B cell (primary cell): ENCODE data around the gene TIMM10. TPM values are rescaled to one million over a fixed set of nuclear protein-coding genes. Genes with fewer than 3 reads are reported as not detected.

Experiments
- ATAC-seq: fragments of 200-7000 bp; cut with Tn5 transposase; one replicate; pipeline ENCODE4 v1.10.0; 2021; ENCODE audit warnings: low read depth, mild to moderate bottlenecking, moderate number of reproducible peaks, moderate library complexity
- CTCF ChIA-PET: fragments of 350-600 bp; sonication (Branson Sonifier 250); formaldehyde crosslinking; loops from one replicate; lab custom pipeline; 2021; ENCODE audit warnings: antibody characterized with exemption, inconsistent platforms; lab: Charles Lee
- POLR2A ChIA-PET: fragments of 350-600 bp; sonication (Branson Sonifier 250); formaldehyde crosslinking; loops from one replicate; lab custom pipeline; 2021; ENCODE audit warnings: antibody characterized with exemption; lab: Charles Lee
- DNase-seq: peaks from one replicate; pipeline ENCODE4 v3.0.0; 2013
- H2AFZ ChIP-seq: 2 replicates; pipeline ENCODE4 v1.6.1; 2012; ENCODE audit warnings: mild to moderate bottlenecking, low read depth, low read length; ENCODE audit not compliant: insufficient read depth, poor library complexity, severe bottlenecking
- H3K27ac ChIP-seq, 2 donors: 1 replicate in 1 of 2; 2 replicates in 1 of 2; pipeline ENCODE4 v1.5.1; 2012 to 2013; ENCODE audit warnings: low read length in 2 of 2, mild to moderate bottlenecking in 2 of 2, moderate library complexity in 1 of 2
- H3K27me3 ChIP-seq, 4 experiments: fragments of 200-600 bp in 1 of 4; sonication (generic) in 1 of 4; replicated peaks in 1 of 4; 1 replicate in 2 of 4; 2 replicates in 2 of 4; pipeline versions ENCODE4 v1.6.1 to v1.7.0; 2013 to 2016; ENCODE audit warnings: low read length in 3 of 4, mild to moderate bottlenecking in 2 of 4, mixed read lengths in 1 of 4, moderate library complexity in 1 of 4; ENCODE audit not compliant: insufficient read depth in 4 of 4, control insufficient read depth in 3 of 4; ENCODE audit errors: control extremely low read depth in 1 of 4
- H3K36me3 ChIP-seq, 2 experiments: replicated peaks in 1 of 2; 1 replicate in 1 of 2; 2 replicates in 1 of 2; pipeline versions ENCODE4 v1.6.1 to v1.7.1; 2013; ENCODE audit warnings: low read length in 1 of 2; ENCODE audit not compliant: insufficient read depth in 2 of 2, control insufficient read depth in 1 of 2; ENCODE audit errors: control extremely low read depth in 1 of 2, extremely low read depth in 1 of 2
- H3K4me1 ChIP-seq, 2 donors: fragments of 200-600 bp in 1 of 2; sonication (generic) in 1 of 2; 1 replicate in 1 of 2; 2 replicates in 1 of 2; pipeline versions ENCODE4 v1.5.1 to v1.6.1; 2013 to 2017; ENCODE audit warnings: low read length in 2 of 2; ENCODE audit not compliant: control insufficient read depth in 2 of 2, insufficient read depth in 2 of 2
- H3K4me2 ChIP-seq: replicated peaks from 2 replicates; pipeline ENCODE3; 2012; ENCODE audit warnings: mild to moderate bottlenecking, low read depth, low read length; ENCODE audit not compliant: poor library complexity, severe bottlenecking
- H3K4me3 ChIP-seq, 5 experiments: fragments of 200-600 bp in 1 of 5; sonication (generic) in 1 of 5; 1 replicate in 3 of 5; 2 replicates in 2 of 5; pipeline versions ENCODE4 v1.5.1 to v1.7.0; 2011 to 2016; ENCODE audit warnings: low read length in 4 of 5, mild to moderate bottlenecking in 4 of 5, low read depth in 2 of 5, control low read depth in 1 of 5, moderate library complexity in 1 of 5; ENCODE audit not compliant: insufficient read depth in 1 of 5; ENCODE audit errors: control extremely low read depth in 1 of 5, extremely low read depth in 1 of 5
- H3K79me2 ChIP-seq: fragments of 200-600 bp; sonication (generic); one replicate; pipeline ENCODE4 v1.6.0; 2016; ENCODE audit warnings: low read length; ENCODE audit not compliant: control insufficient read depth, insufficient read depth
- H3K9ac ChIP-seq: fragments of 200-600 bp; sonication (generic); 2 replicates; pipeline ENCODE4 v1.6.1; 2017; ENCODE audit warnings: mild to moderate bottlenecking, low read length, moderate library complexity
- H3K9me3 ChIP-seq, 3 donors: one replicate each; pipeline versions ENCODE4 v1.6.1 to v1.7.1; 2013; ENCODE audit warnings: low read length in 2 of 3; ENCODE audit not compliant: control insufficient read depth in 2 of 3, insufficient read depth in 1 of 3; ENCODE audit errors: control extremely low read depth in 1 of 3
- H4K20me1 ChIP-seq: 2 replicates; pipeline ENCODE4 v1.6.0; 2012; ENCODE audit warnings: mild to moderate bottlenecking, low read length; ENCODE audit not compliant: insufficient read depth, control insufficient read depth, poor library complexity, severe bottlenecking
- H3K27ac Mint-ChIP-seq: one replicate; pipeline ENCODE4 v1.8.0; 2021; ENCODE audit warnings: mixed read lengths
- H3K27me3 Mint-ChIP-seq: one replicate; pipeline ENCODE4 v1.8.0; 2021; ENCODE audit warnings: mixed read lengths
- H3K4me1 Mint-ChIP-seq: one replicate; pipeline ENCODE4 v1.8.0; 2021; ENCODE audit warnings: mixed read lengths
- H3K4me3 Mint-ChIP-seq: one replicate; pipeline ENCODE4 v1.8.0; 2021; ENCODE audit warnings: mixed read lengths
- H3K9me3 Mint-ChIP-seq: one replicate; pipeline ENCODE4 v1.8.0; 2022; ENCODE audit warnings: mixed read lengths; ENCODE audit not compliant: insufficient read depth
- EZH2 ChIP-seq: IDR thresholded peaks from 2 replicates; pipeline ENCODE4 v1.6.1; 2012; ENCODE audit warnings: borderline replicate concordance, low read depth, mild to moderate bottlenecking, moderate library complexity, low read length; ENCODE audit not compliant: insufficient read depth, poor library complexity, severe bottlenecking
- WGBS: methylation state at CpG from one replicate; pipeline ENCODE4 v1.1.5; 2013; ENCODE audit warnings: missing lambda C conversion rate; ENCODE audit not compliant: insufficient coverage; 5-methylcytosine and 5-hydroxymethylcytosine counted together
- intact Hi-C: fragments of 100-400 bp; cut with micrococcal nuclease; formaldehyde crosslinking; loops from one replicate; pipeline ENCODE4 v1.10.0; 2022
- polyA plus RNA-seq: library from polyadenylated mRNA; depleted of rRNA; stranded (reverse); fragments of >200 nt; gene quantifications from 2 replicates; pipeline ENCODE4 v1.2.3, GENCODE V29; 2012
- total RNA-seq, 2 donors: library from RNA; stranded (reverse); fragments of 120-200 nt in 1 of 2; gene quantifications; 1 replicate in 1 of 2; 2 replicates in 1 of 2; pipeline versions ENCODE4 v1.2.3 to v1.2.4, GENCODE V29; 2013 to 2022
- TF ChIP-seq, protein P1 (sequence below): fragments of 200-600 bp; IDR thresholded peaks from one replicate; pipeline ENCODE4 v1.8.0; 2022; ENCODE audit warnings: antibody characterized with exemption, mild to moderate bottlenecking

The TIMM10 gene
- total and polyA plus RNA-seq, 2 donors (not counting 1 experiment from before 2014, with no cell fraction given), result 36.5 to 39.6 TPM

DNA sequence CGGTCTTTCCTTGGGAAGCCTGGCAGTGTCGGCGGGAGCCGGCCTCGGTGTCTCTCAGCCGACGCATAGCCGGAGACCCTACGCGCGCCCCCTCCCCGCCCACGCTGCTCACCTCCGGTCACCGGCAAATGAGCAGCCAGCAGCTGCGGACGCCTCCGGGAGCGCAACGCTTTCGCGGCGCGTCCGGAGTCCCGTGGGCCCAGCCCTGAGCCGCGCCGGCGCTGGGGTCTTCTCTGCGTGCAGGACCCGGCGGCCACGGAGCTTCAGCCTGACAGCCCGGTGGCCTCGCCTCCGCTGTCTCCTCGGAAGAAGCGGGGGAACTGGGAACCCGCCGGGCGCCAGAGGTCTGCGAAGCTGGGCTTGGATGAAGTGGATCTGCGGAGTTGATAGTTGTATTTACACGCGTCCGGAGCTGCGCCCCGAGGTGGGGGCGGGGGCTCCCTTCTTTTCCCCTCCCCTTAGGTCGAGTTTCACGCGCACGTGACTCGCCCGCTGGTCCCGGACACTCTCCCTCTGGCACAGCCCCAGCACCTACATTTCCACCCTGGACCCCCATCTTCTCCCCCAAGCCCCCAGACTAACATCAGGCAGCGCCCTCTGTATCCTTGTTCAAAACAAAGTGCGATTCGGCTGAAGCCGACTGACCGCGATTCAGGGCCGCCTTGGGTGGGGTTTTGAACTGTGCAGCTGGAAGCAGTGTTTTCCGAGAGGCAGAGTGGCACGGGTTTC, 15.1 kb downstream of the TIMM10 start, which contains the start of gene SLC43A1:
Gene SLC43A1, minus strand, starts transcription at position 371 of the 729 bp plus-strand sequence. CDS start 1,591 bp downstream, outside the sequence.
- peak within 1 kb of the TSS; percentile 81 for H3K9ac ChIP-seq
- H3K4me1 ChIP-seq, result peaks cover 6 to 22% of the 10 kb centered on the region in 2 donors
- H3K9me3 Mint-ChIP-seq, result no peaks in the 10 kb centered on the region
- under 1% methylated on average over 55 of the region's 66 CpGs for WGBS
- H3K4me1 Mint-ChIP-seq, result peaks cover 30% of the 10 kb centered on the region
- H3K27me3 ChIP-seq, result no peaks in the 10 kb centered on the region
- no peaks in the 10 kb centered on the region for H3K36me3 ChIP-seq
- H3K4me3 Mint-ChIP-seq, result peak within 1 kb of the TSS; percentile 97
- no peaks in the 10 kb centered on the region for H4K20me1 ChIP-seq
- H3K9me3 ChIP-seq, result no peaks in the 10 kb centered on the region
- POLR2A ChIA-PET, result interaction anchor here (0.6 to 1.3 kb wide), 5 partner anchors 12 to 360 kb away, joined by 3 to 4 read pairs (median 3); no protein-coding TSS in a partner anchor
- H3K4me3 ChIP-seq, result peak within 1 kb of the TSS; percentile 57 to 93 (median 81)
- CTCF ChIA-PET, result interaction anchor here (0.7 to 6.6 kb wide), 6 partner anchors 12 to 129 kb away, joined by 3 to 98 read pairs (median 20); partner anchors contain the start of gene TIMM10
- DNase-seq, result peak; percentile 46
- peak within 1 kb of the TSS; percentile 97 for H3K4me2 ChIP-seq
- peak within 1 kb of the TSS; percentile 98 for H2AFZ ChIP-seq
- H3K27ac Mint-ChIP-seq, result peak within 1 kb of the TSS; percentile 73
- H3K27me3 Mint-ChIP-seq, result no peaks in the 10 kb centered on the region
- peak within 1 kb of the TSS in 1 of 2 donors; percentile 34 for H3K27ac ChIP-seq
- TF ChIP-seq EZH2, result no peak
- TF ChIP-seq, protein P1, sequence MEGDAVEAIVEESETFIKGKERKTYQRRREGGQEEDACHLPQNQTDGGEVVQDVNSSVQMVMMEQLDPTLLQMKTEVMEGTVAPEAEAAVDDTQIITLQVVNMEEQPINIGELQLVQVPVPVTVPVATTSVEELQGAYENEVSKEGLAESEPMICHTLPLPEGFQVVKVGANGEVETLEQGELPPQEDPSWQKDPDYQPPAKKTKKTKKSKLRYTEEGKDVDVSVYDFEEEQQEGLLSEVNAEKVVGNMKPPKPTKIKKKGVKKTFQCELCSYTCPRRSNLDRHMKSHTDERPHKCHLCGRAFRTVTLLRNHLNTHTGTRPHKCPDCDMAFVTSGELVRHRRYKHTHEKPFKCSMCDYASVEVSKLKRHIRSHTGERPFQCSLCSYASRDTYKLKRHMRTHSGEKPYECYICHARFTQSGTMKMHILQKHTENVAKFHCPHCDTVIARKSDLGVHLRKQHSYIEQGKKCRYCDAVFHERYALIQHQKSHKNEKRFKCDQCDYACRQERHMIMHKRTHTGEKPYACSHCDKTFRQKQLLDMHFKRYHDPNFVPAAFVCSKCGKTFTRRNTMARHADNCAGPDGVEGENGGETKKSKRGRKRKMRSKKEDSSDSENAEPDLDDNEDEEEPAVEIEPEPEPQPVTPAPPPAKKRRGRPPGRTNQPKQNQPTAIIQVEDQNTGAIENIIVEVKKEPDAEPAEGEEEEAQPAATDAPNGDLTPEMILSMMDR, result no peak
- intact Hi-C loops, result loop anchor here (2.0 to 5.0 kb wide), 3 partner anchors 15 to 33 kb away; partner anchors contain the start of gene TIMM10
- peak; percentile 34 for ATAC-seq
- H3K79me2 ChIP-seq, result no peaks in the 10 kb centered on the region
